HepG2 (cell line): ENCODE data around the gene LRRC40. TPM values are rescaled to one million over a fixed set of nuclear protein-coding genes. Genes with fewer than 3 reads are reported as not detected.
"Not testable (repeated sequence)": the region's sequence is repeated elsewhere in the genome, so short reads cannot be mapped to it uniquely, and the experiment has no call there.

Experiments
- ATAC-seq: fragments of 200-7000 bp; cut with Tn5 transposase; 3 replicates; pipeline ENCODE4 v1.9.1; 2020; ENCODE audit warnings: mild to moderate bottlenecking, moderate library complexity
- BruUV-seq: library from RNA; stranded (reverse); fragments of 400-500 nt; replicated peaks from 2 replicates; lab custom pipeline; 2021; lab: Mats Ljungman, UMichigan
- CTCF ChIA-PET: fragments of 300-600 bp; formaldehyde crosslinking; extraction: SDS; loops from one replicate; lab custom pipeline; 2021; ENCODE audit warnings: low total read pairs, inconsistent platforms, low intra/inter-chr PET ratio; lab: Yijun Ruan, JAX
- POLR2A ChIA-PET: fragments of 350-600 bp; sonication (Branson Sonifier 250); formaldehyde crosslinking; loops from one replicate; lab custom pipeline; 2020; ENCODE audit warnings: antibody characterized with exemption, inconsistent platforms; lab: Yijun Ruan, JAX
- DNase-seq: peaks from one replicate; pipeline ENCODE4 v3.0.0-alpha.2; 2015; ENCODE audit warnings: low spot score
- FAIRE-seq: peaks from 3 replicates; lab custom pipeline; 2011; peaks lifted over from hg19 to GRCh38; lab: Jason Lieb, UNC
- H2AFZ ChIP-seq: one replicate; pipeline ENCODE4 v1.6.1; 2011; ENCODE audit warnings: low read length, inconsistent platforms
- H3K27ac ChIP-seq: fragments of 300-600 bp; 3 replicates; pipeline ENCODE4 v1.8.0; 2011; ENCODE audit warnings: mixed run types, mild to moderate bottlenecking, mixed read lengths, low read length, inconsistent platforms; ENCODE audit not compliant: insufficient read depth; ENCODE audit errors: extremely low read length
- H3K27me3 ChIP-seq, 2 experiments: fragments of 200-600 bp in 1 of 2; 2 replicates in 1 of 2; 3 replicates in 1 of 2; pipeline versions ENCODE4 v1.6.0 to v1.8.0; 2011; ENCODE audit warnings: low read length in 2 of 2, mild to moderate bottlenecking in 2 of 2, moderate library complexity in 2 of 2, inconsistent platforms in 1 of 2; ENCODE audit not compliant: insufficient read depth in 2 of 2, control insufficient read depth in 1 of 2
- H3K36me3 ChIP-seq, 2 experiments: fragments of 200-600 bp in 1 of 2; replicated peaks in 1 of 2; 2 replicates in 1 of 2; 3 replicates in 1 of 2; pipeline versions ENCODE4 v1.5.1 to v1.8.0; 2011; ENCODE audit warnings: low read length in 2 of 2, inconsistent platforms in 1 of 2; ENCODE audit not compliant: insufficient read depth in 2 of 2, control insufficient read depth in 1 of 2
- H3K4me1 ChIP-seq: 2 replicates; pipeline ENCODE4 v1.5.1; 2012; ENCODE audit warnings: low read length, inconsistent platforms; ENCODE audit not compliant: insufficient read depth
- H3K4me2 ChIP-seq: 2 replicates; pipeline ENCODE4 v1.6.0; 2011; ENCODE audit warnings: low read depth, low read length, inconsistent platforms
- H3K4me3 ChIP-seq, 3 experiments: fragments of 200-600 bp in 1 of 3; sonication (generic), shearing (Covaris generic) in 1 of 3; replicated peaks in 1 of 3; 2 replicates each; pipeline ENCODE4 v1.5.1; 2011 to 2016; ENCODE audit warnings: low read length in 3 of 3, inconsistent platforms in 2 of 3, low read depth in 2 of 3, mild to moderate bottlenecking in 2 of 3, control low read depth in 1 of 3, mixed read lengths in 1 of 3; ENCODE audit not compliant: insufficient read depth in 1 of 3
- H3K79me2 ChIP-seq: one replicate; pipeline ENCODE4 v1.6.1; 2011; ENCODE audit warnings: low read length, inconsistent platforms; ENCODE audit not compliant: insufficient read depth
- H3K9ac ChIP-seq: 2 replicates; pipeline ENCODE4 v1.6.0; 2011; ENCODE audit warnings: mild to moderate bottlenecking, low read depth, low read length, inconsistent platforms; ENCODE audit not compliant: insufficient read depth
- H3K9me3 ChIP-seq: 2 replicates; pipeline ENCODE4 v1.5.1; 2012; ENCODE audit warnings: mild to moderate bottlenecking, low read length
- H4K20me1 ChIP-seq: 2 replicates; pipeline ENCODE4 v1.6.0; 2011; ENCODE audit warnings: inconsistent platforms, mild to moderate bottlenecking, low read length, moderate library complexity; ENCODE audit not compliant: insufficient read depth
- CENPT ChIP-seq: sonication (generic); formaldehyde crosslinking; IDR thresholded peaks from 2 replicates; pipeline ENCODE4 v1.8.0; 2022; ENCODE audit warnings: low read depth, mild to moderate bottlenecking, moderate library complexity, missing genetic modification reagents
- HNRNPL ChIP-seq: fragments of 200-400 bp; formaldehyde crosslinking; IDR thresholded peaks from 2 replicates; pipeline ENCODE4 v1.6.1; 2017; ENCODE audit warnings: mild to moderate bottlenecking, low read depth, low read length
- MAFF ChIP-seq: IDR thresholded peaks from 2 replicates; pipeline ENCODE4 v1.6.1; 2011; ENCODE audit warnings: low read depth, low read length, improper control_type of control experiment
- NR2F6 ChIP-seq, 2 experiments: IDR thresholded peaks; 2 replicates each; pipeline ENCODE4 v1.6.1; 2016; ENCODE audit warnings: antibody characterized with exemption in 1 of 2, mild to moderate bottlenecking in 1 of 2
- POLR2AphosphoS5 ChIP-seq: IDR thresholded peaks from 2 replicates; pipeline ENCODE4 v1.6.1; 2012; ENCODE audit warnings: low read depth, low read length
- SRF ChIP-seq: IDR thresholded peaks from 2 replicates; pipeline ENCODE4 v1.6.1; 2011; ENCODE audit warnings: mild to moderate bottlenecking, low read depth, low read length, moderate library complexity
- TEAD2 ChIP-seq: sonication (generic); formaldehyde crosslinking; IDR thresholded peaks from 2 replicates; pipeline ENCODE4 v1.9.0; 2021; ENCODE audit warnings: missing genetic modification reagents
- ZBTB3 ChIP-seq: sonication (generic); formaldehyde crosslinking; IDR thresholded peaks from 2 replicates; pipeline ENCODE4 v1.4.0; 2020; ENCODE audit warnings: low read depth, mild to moderate bottlenecking, moderate library complexity, missing genetic modification reagents, borderline replicate concordance
- ZNF343 ChIP-seq: sonication (generic); formaldehyde crosslinking; IDR thresholded peaks from 2 replicates; pipeline ENCODE4 v1.4.0; 2020; ENCODE audit warnings: mild to moderate bottlenecking, missing genetic modification reagents
- ZNF530 ChIP-seq: sonication (generic); formaldehyde crosslinking; IDR thresholded peaks from 2 replicates; pipeline ENCODE4 v1.5.0; 2020; ENCODE audit warnings: low read depth, mild to moderate bottlenecking, missing genetic modification reagents
- in situ Hi-C: cut with HindIII; loops from 2 replicates; pipeline ENCODE4 v1.10.0; 2017; ENCODE audit warnings: low pct_unique_long_range_greater_than_20kb; ENCODE audit not compliant: extremely low pct_ligation_motif_present
- intact Hi-C: fragments of 100-400 bp; cut with micrococcal nuclease; formaldehyde crosslinking; loops from one replicate; pipeline ENCODE4 v1.10.0; 2022; ENCODE audit not compliant: unreplicated experiment
- polyA plus RNA-seq, 8 experiments: library from polyadenylated mRNA; depleted of rRNA in 3 of 8; stranded (reverse) in 7 of 8; unstranded in 1 of 8; fragments of >200 nt; fragmentation: Illumina TruSeq in 4 of 8; extraction: Trizol in 4 of 8; gene quantifications; 2 replicates each; pipeline versions ENCODE4 v1.2.1 to v1.2.3, GENCODE V29; 2011 to 2016; ENCODE audit warnings: low read depth in 4 of 8, missing spikeins in 1 of 8, mixed read lengths in 1 of 8; ENCODE audit not compliant: insufficient read depth in 1 of 8
- total RNA-seq, 5 experiments: library from RNA; depleted of rRNA; stranded (reverse); fragments of >200 nt; fragmentation: Illumina TruSeq; extraction: Trizol; gene quantifications; 2 replicates each; pipeline ENCODE4 v1.2.3, GENCODE V29; 2016; ENCODE audit warnings: low read depth in 1 of 5
- TF ChIP-seq, protein P1 (sequence below): sonication (generic); formaldehyde crosslinking; IDR thresholded peaks from 2 replicates; pipeline ENCODE4 v1.5.0; 2020; ENCODE audit warnings: mild to moderate bottlenecking, missing genetic modification reagents
- TF ChIP-seq, protein P2 (sequence below): sonication (generic); formaldehyde crosslinking; IDR thresholded peaks from 2 replicates; pipeline ENCODE4 v1.8.1; 2023; ENCODE audit warnings: mild to moderate bottlenecking, inconsistent platforms, moderate library complexity, missing genetic modification reagents, borderline replicate concordance

LRRC40 gene
- total and polyA plus RNA-seq, 2 of the 13 experiments (the other 11 are each of a cell fraction or from before 2014, with no cell fraction given): 10.3 to 32.7 TPM

DNA sequence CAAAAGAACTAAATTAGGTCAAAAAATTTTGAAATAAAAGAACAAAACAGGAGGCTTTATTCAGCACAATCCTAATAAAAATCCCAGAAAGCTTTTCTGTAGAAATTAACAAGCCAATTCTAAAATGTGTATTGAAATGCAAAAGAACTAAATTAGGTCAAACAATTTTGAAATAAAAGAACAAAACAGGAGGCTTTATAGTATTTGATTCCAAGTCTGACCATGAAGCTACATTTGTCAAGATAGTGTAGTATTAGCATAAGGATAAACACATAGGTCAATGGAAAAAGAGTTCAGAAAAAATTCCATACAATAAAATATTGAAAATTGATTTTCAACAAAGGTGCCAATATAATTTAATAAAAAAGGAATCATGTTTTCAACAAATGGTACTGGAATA lies 10.8 kb downstream of the LRRC40 start:
- intact Hi-C loops (no loop called here), in situ Hi-C loops (no loop called here)
- Histone ChIP-seq H3K4me1 (no peaks in the 10 kb centered on the region), H2AFZ (no peak overlapping the region), H3K4me2 (no peak overlapping the region), H4K20me1 (no peaks in the 10 kb centered on the region; the same call in 1 of the 2 replicates), H3K36me3 (0 out of 5 replicates have a peak, but pooled peaks cover 0 to 2% of the 10 kb centered on the region in 2 experiments), H3K4me3 (no peak overlapping the region), H3K27ac (no peak overlapping the region), H3K9me3 (no peaks in the 10 kb centered on the region), H3K79me2 (peaks cover 87% of the 10 kb centered on the region), H3K27me3 (no peaks in the 10 kb centered on the region), H3K9ac (no peak overlapping the region)
- ATAC-seq (no peak), FAIRE-seq (no peak), DNase-seq (no peak)
- TF ChIP-seq SRF (no peak), ZNF343 (no peak), HNRNPL (no peak), ZNF530 (CRISPR knock-in tag) (no peak), MAFF (no peak), CENPT (CRISPR knock-in tag) (no peak), TEAD2 (CRISPR knock-in tag) (no peak), NR2F6 (IDR thresholded peaks at IDR 0.05) (no peak), NR2F6 (CRISPR knock-in tag; IDR thresholded peaks at IDR 0.05) (no peak), POLR2AphosphoS5 (no peak), ZBTB3 (CRISPR knock-in tag) (no peak)
- TF ChIP-seq, protein P1, sequence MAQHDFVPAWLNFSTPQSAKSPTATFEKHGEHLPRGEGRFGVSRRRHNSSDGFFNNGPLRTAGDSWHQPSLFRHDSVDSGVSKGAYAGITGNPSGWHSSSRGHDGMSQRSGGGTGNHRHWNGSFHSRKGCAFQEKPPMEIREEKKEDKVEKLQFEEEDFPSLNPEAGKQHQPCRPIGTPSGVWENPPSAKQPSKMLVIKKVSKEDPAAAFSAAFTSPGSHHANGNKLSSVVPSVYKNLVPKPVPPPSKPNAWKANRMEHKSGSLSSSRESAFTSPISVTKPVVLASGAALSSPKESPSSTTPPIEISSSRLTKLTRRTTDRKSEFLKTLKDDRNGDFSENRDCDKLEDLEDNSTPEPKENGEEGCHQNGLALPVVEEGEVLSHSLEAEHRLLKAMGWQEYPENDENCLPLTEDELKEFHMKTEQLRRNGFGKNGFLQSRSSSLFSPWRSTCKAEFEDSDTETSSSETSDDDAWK (CRISPR knock-in tag): no peak
- TF ChIP-seq, protein P2, sequence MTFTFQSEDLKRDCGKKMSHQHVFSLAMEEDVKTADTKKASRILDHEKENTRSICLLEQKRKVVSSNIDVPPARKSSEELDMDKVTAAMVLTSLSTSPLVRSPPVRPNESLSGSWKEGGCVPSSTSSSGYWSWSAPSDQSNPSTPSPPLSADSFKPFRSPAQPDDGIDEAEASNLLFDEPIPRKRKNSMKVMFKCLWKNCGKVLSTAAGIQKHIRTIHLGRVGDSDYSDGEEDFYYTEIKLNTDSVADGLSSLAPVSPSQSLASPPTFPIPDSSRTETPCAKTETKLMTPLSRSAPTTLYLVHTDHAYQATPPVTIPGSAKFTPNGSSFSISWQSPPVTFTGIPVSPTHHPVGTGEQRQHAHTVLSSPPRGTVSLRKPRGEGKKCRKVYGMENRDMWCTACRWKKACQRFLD: no peak
- ChIA-PET POLR2A (no interaction called here), CTCF (no interaction called here)
- BruUV-seq: no TSS peak

DNA sequence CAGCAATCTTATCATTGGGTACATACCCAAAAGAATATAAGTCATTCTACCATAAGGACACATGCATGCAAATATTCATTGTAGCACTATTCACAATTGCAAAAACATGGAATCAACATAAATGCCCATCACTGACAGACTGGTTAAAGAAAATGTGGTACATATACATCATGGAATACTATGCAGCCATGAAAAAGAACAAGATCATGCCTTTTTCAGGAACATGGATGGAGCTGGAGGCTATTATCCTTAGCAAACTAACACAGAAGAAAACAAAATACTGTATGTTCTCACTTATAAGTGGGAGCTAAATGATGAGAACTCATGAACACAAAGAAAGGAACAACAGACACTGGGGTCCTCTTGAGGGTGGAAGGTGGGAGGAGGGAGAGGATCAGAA lies 12.9 kb downstream of the LRRC40 start:
- H3K4me1 ChIP-seq, H3K27ac ChIP-seq, H3K9me3 ChIP-seq, DNase-seq, H2AFZ ChIP-seq, ATAC-seq, BruUV-seq, intact Hi-C loops, H4K20me1 ChIP-seq, H3K27me3 ChIP-seq, FAIRE-seq, H3K36me3 ChIP-seq, H3K4me2 ChIP-seq, CTCF ChIA-PET, H3K4me3 ChIP-seq, in situ Hi-C loops, POLR2A ChIA-PET, H3K9ac ChIP-seq: not testable (repeated sequence)
- peaks cover 82% of the 10 kb centered on the region for H3K79me2 ChIP-seq
